Measurements from ENCODE around the gene MYL12B. TPM values are rescaled to one million over a fixed set of nuclear protein-coding genes. Genes with fewer than 3 reads are reported as not detected.

Gene MYL12B
- 123 TPM for total RNA-seq (ENCODE audit: unreplicated experiment)
- long read RNA-seq, transcript MYL12B-201 (4 exons, 1,210 nt): major isoform, 157 of 162 reads
- long read RNA-seq, partial matches to known transcripts: 5 of 162 reads
- long read RNA-seq, other reads (novel, unspliced or antisense): 0 of 162 reads

GRCh38 chr18:3261373-3262233 is at the start of gene MYL12B:
MYL12B (plus strand) TSS chr18:3262133; CDS start chr18:3272899, 10,766 bp downstream.
- Mint-ChIP-seq H3K4me3 (ENCODE audit: unreplicated experiment) (peak within 1 kb of the TSS; percentile 93), H3K36me3 (ENCODE audit: unreplicated experiment) (no peaks in the 10 kb centered on the region), H3K27me3 (ENCODE audit: unreplicated experiment) (peaks cover 8% of the 10 kb centered on the region), H3K9me3 (ENCODE audit: unreplicated experiment) (no peaks in the 10 kb centered on the region), H3K27ac (ENCODE audit: unreplicated experiment) (peak within 1 kb of the TSS; percentile 84), H3K4me1 (ENCODE audit: low read depth, unreplicated experiment) (peaks cover 11% of the 10 kb centered on the region)
- TF ChIP-seq CTCF (IDR thresholded peaks at IDR 0.05; ENCODE audit: partially characterized antibody, unreplicated experiment): no peak
- DNase-seq: peak; percentile 82

GRCh38 chr18:3212657-3213056 is 49.3 kb upstream of the MYL12B start:
- Mint-ChIP-seq H3K27me3 (ENCODE audit: unreplicated experiment) (no peaks in the 10 kb centered on the region), H3K4me1 (ENCODE audit: low read depth, unreplicated experiment) (peaks cover 13% of the 10 kb centered on the region), H3K9me3 (ENCODE audit: unreplicated experiment) (no peaks in the 10 kb centered on the region), H3K27ac (ENCODE audit: unreplicated experiment) (no peak overlapping the region), H3K4me3 (ENCODE audit: unreplicated experiment) (no peak overlapping the region), H3K36me3 (ENCODE audit: unreplicated experiment) (no peaks in the 10 kb centered on the region)
- no peak for DNase-seq
- TF ChIP-seq CTCF (IDR thresholded peaks at IDR 0.05; ENCODE audit: partially characterized antibody, unreplicated experiment): no peak

GRCh38 chr18:3213300-3214059 is 48.5 kb upstream of the MYL12B start:
- TF ChIP-seq CTCF (IDR thresholded peaks at IDR 0.05; ENCODE audit: partially characterized antibody, unreplicated experiment): no peak
- no peak for DNase-seq
- Mint-ChIP-seq H3K4me3 (ENCODE audit: unreplicated experiment) (no peak overlapping the region), H3K4me1 (ENCODE audit: low read depth, unreplicated experiment) (peaks cover 13% of the 10 kb centered on the region), H3K27ac (ENCODE audit: unreplicated experiment) (no peak overlapping the region), H3K36me3 (ENCODE audit: unreplicated experiment) (no peaks in the 10 kb centered on the region), H3K9me3 (ENCODE audit: unreplicated experiment) (no peaks in the 10 kb centered on the region), H3K27me3 (ENCODE audit: unreplicated experiment) (no peaks in the 10 kb centered on the region)

- no peaks in the 10 kb centered on the region for H3K9me3 Mint-ChIP-seq (ENCODE audit: unreplicated experiment)
- peaks cover 21% of the 10 kb centered on the region for H3K4me1 Mint-ChIP-seq (ENCODE audit: low read depth, unreplicated experiment)
- no peak for TF ChIP-seq CTCF (IDR thresholded peaks at IDR 0.05; ENCODE audit: partially characterized antibody, unreplicated experiment)
- no peaks in the 10 kb centered on the region for H3K27me3 Mint-ChIP-seq (ENCODE audit: unreplicated experiment)
- no peaks in the 10 kb centered on the region for H3K36me3 Mint-ChIP-seq (ENCODE audit: unreplicated experiment)
- no peak overlapping the region for H3K27ac Mint-ChIP-seq (ENCODE audit: unreplicated experiment)
- H3K4me3 Mint-ChIP-seq (ENCODE audit: unreplicated experiment): no peak overlapping the region
- DNase-seq: no peak
These were observed 46.9 kb upstream of the MYL12B start for GRCh38 chr18:3214855-3215637.
